Measurements from ENCODE around the gene ADORA1.

The ADORA1 gene

GRCh38 chr1:203100516-203100869 lies 27.0 kb upstream of the ADORA1 start:
- DNase-seq, result no peak
- TF ChIP-seq POLR2A (IDR thresholded peaks at IDR 0.05; ENCODE audit: low read length) (no peak), GATA1 (IDR thresholded peaks at IDR 0.05; ENCODE audit: low read depth, low read length) (no peak)

GRCh38 chr1:203101813-203102634 lies 25.5 kb upstream of the ADORA1 start:
- TF ChIP-seq GATA1 (IDR thresholded peaks at IDR 0.05; ENCODE audit: low read depth, low read length), result no peak
- DNase-seq, result no peak

GRCh38 chr1:203103216-203103615 lies 24.3 kb upstream of the ADORA1 start:
- TF ChIP-seq GATA1 (IDR thresholded peaks at IDR 0.05; ENCODE audit: low read depth, low read length), result no peak
- no peak for TF ChIP-seq POLR2A (IDR thresholded peaks at IDR 0.05; ENCODE audit: low read length)
- DNase-seq, result no peak

GRCh38 chr1:203103829-203104495 lies 23.6 kb upstream of the ADORA1 start:
- TF ChIP-seq GATA1 (IDR thresholded peaks at IDR 0.05; ENCODE audit: low read depth, low read length), result no peak
- TF ChIP-seq POLR2A (IDR thresholded peaks at IDR 0.05; ENCODE audit: low read length), result no peak
- no peak for DNase-seq

- no peak for TF ChIP-seq POLR2A (IDR thresholded peaks at IDR 0.05; ENCODE audit: low read length)
- TF ChIP-seq GATA1 (IDR thresholded peaks at IDR 0.05; ENCODE audit: low read depth, low read length), result no peak
- DNase-seq, result no peak
Measured at GRCh38 chr1:203104789-203105390, 22.6 kb upstream of the ADORA1 start.

GRCh38 chr1:203112475-203112874 lies 15.1 kb upstream of the ADORA1 start:
- no peak for TF ChIP-seq POLR2A (IDR thresholded peaks at IDR 0.05; ENCODE audit: low read length)
- no peak for TF ChIP-seq GATA1 (IDR thresholded peaks at IDR 0.05; ENCODE audit: low read depth, low read length)
- no peak for DNase-seq

- TF ChIP-seq GATA1 (IDR thresholded peaks at IDR 0.05; ENCODE audit: low read depth, low read length), result no peak
- TF ChIP-seq POLR2A (IDR thresholded peaks at IDR 0.05; ENCODE audit: low read length), result no peak
- no peak for DNase-seq
Measured at GRCh38 chr1:203113308-203113707, 14.2 kb upstream of the ADORA1 start.

- TF ChIP-seq POLR2A (IDR thresholded peaks at IDR 0.05; ENCODE audit: low read length), result no peak
- TF ChIP-seq GATA1 (IDR thresholded peaks at IDR 0.05; ENCODE audit: low read depth, low read length), result no peak
- no peak for DNase-seq
Measured at GRCh38 chr1:203114202-203114601, 13.3 kb upstream of the ADORA1 start.

GRCh38 chr1:203116091-203116820 lies 11.3 kb upstream of the ADORA1 start:
- no peak for TF ChIP-seq GATA1 (IDR thresholded peaks at IDR 0.05; ENCODE audit: low read depth, low read length)
- TF ChIP-seq POLR2A (IDR thresholded peaks at IDR 0.05; ENCODE audit: low read length), result no peak
- no peak for DNase-seq

GRCh38 chr1:203117611-203118575 lies 9.6 kb upstream of the ADORA1 start:
- TF ChIP-seq POLR2A (IDR thresholded peaks at IDR 0.05; ENCODE audit: low read length) (no peak), GATA1 (IDR thresholded peaks at IDR 0.05; ENCODE audit: low read depth, low read length) (no peak)

GRCh38 chr1:203120325-203121153 lies 7.0 kb upstream of the ADORA1 start:
- no peak for TF ChIP-seq GATA1 (IDR thresholded peaks at IDR 0.05; ENCODE audit: low read depth, low read length)
- TF ChIP-seq POLR2A (IDR thresholded peaks at IDR 0.05; ENCODE audit: low read length), result no peak
- DNase-seq, result no peak

More at GRCh38 chr1:203117611-203118575, 9.6 kb upstream of the ADORA1 start:
- peak; percentile 31 to 52 for DNase-seq
